ENCODE data around the gene ZNF26.

The ZNF26 gene

DNA sequence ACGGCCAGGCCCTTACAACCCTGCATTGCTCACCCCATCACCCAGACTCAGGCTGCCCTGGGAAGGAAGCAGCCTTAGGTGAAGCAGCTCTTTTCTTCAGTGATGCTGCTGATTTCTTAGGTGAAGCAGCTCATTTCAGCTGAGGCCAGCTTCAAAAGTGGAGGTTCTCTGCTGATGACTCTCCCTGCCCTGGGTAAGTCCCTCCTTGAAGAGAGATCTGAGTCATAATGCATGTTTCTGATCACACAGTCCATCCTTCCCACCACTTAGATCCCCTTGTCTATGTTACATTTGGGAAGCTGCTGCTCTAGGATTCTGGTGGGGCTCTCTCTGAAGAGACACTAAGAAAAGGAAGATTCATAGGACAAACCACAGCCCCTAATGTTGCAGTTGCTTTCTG, 77.4 kb downstream of the ZNF26 start:
- DNase-seq (ENCODE audit: low read depth), result no peak

DNA sequence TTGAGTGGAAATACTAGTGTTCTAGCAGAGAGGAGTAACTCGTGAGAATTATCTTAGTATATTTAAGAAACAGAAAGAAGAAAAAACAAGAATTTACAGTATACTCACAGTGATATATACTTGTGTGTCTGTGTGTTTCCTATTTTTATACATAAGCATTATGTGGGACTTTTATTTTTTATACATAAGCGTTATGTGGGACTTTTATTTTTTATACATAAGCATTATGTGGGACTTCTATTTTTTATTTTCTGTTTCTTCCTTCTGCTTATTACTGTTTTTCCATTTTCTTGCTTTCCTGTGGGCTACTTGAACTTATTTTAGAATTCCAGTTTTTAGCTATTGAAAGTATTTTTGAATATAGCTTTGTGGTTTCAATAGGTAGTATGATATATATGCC, 87.7 kb downstream of the ZNF26 start:
- DNase-seq (ENCODE audit: low read depth), result no peak

All from stimulated activated CD8-positive, alpha-beta memory T cell treated with anti-CD3 and anti-CD28 coated beads, Interleukin-12 subunit alpha, Interleukin-12 subunit beta, amount 100 ng/mL, for 1 hour (primary cell).